Hematopoietic multipotent progenitor cell treated with erythropoietin and hydrocortisone succinate and interleukin-3 and kit ligand, for 17 days (in vitro differentiated cells): ENCODE measurements around the gene GUCD1.

Source experiments
- DNase-seq: peaks from one replicate; pipeline ENCODE4 v3.0.0-alpha.2; 2015; ENCODE audit warnings: low spot score

Gene GUCD1

GRCh38 chr22:24529898-24530297 is 25.0 kb downstream of the GUCD1 start:
- no peak for DNase-seq

- no peak for DNase-seq
These were observed 28.7 kb downstream of the GUCD1 start for GRCh38 chr22:24526191-24526590.

GRCh38 chr22:24525416-24526037 is 29.4 kb downstream of the GUCD1 start:
- peak; percentile 79 for DNase-seq

GRCh38 chr22:24523873-24524272 is 31.1 kb downstream of the GUCD1 start:
- DNase-seq, result no peak

GRCh38 chr22:24521791-24522245 is 33.1 kb downstream of the GUCD1 start:
- peak; percentile 34 for DNase-seq

- DNase-seq, result no peak
These were observed 35.4 kb downstream of the GUCD1 start for GRCh38 chr22:24519496-24519895.

- DNase-seq, result no peak
These were observed 36.0 kb downstream of the GUCD1 start for GRCh38 chr22:24518771-24519485.

- DNase-seq, result no peak
These were observed 36.7 kb downstream of the GUCD1 start for GRCh38 chr22:24518228-24518627.

- DNase-seq, result no peak
These were observed 37.5 kb downstream of the GUCD1 start for GRCh38 chr22:24517446-24517845.

- no peak for DNase-seq
These were observed 38.6 kb downstream of the GUCD1 start for GRCh38 chr22:24516301-24516737.

GRCh38 chr22:24515027-24515338 is 40.0 kb downstream of the GUCD1 start:
- DNase-seq, result no peak

- DNase-seq, result no peak
These were observed 40.5 kb downstream of the GUCD1 start for GRCh38 chr22:24514241-24515026.

GRCh38 chr22:24513378-24514240 is 41.3 kb downstream of the GUCD1 start:
- DNase-seq, result no peak

- DNase-seq, result no peak
These were observed 42.9 kb downstream of the GUCD1 start for GRCh38 chr22:24512043-24512442.

GRCh38 chr22:24510637-24511625 is 44.0 kb downstream of the GUCD1 start:
- DNase-seq, result peak; percentile 23

GRCh38 chr22:24507716-24508115 is 47.2 kb downstream of the GUCD1 start:
- DNase-seq, result no peak

- DNase-seq, result no peak
These were observed 48.0 kb downstream of the GUCD1 start for GRCh38 chr22:24506802-24507438.

GRCh38 chr22:24504956-24505736 is 49.8 kb downstream of the GUCD1 start:
- DNase-seq, result no peak

- no peak for DNase-seq
These were observed 50.4 kb downstream of the GUCD1 start for GRCh38 chr22:24504540-24504939.
